GM12872 (cell line): ENCODE data around the gene SIK3.

Experiments
- CTCF ChIP-seq: IDR thresholded peaks from 3 replicates; pipeline ENCODE4 v1.5.1; 2011; ENCODE audit warnings: low read depth, mild to moderate bottlenecking, low read length, moderate library complexity; ENCODE audit not compliant: insufficient read depth

Gene SIK3

GRCh38 chr11:116825434-116825833 is 272.8 kb downstream of the SIK3 start:
- no peak for TF ChIP-seq CTCF

GRCh38 chr11:116823031-116823843 is 275.0 kb downstream of the SIK3 start, which contains the start of gene APOA4:
Gene APOA4, minus strand, starts transcription at chr11:116823304. Its CDS starts 113 bp downstream, at chr11:116823191.
- TF ChIP-seq CTCF = no peak

- TF ChIP-seq CTCF = no peak
Observed at GRCh38 chr11:116822575-116822974, 275.7 kb downstream of the SIK3 start.

- no peak for TF ChIP-seq CTCF
Observed at GRCh38 chr11:116821050-116821918, 276.9 kb downstream of the SIK3 start.

- TF ChIP-seq CTCF = no peak
Observed at GRCh38 chr11:116819049-116819448, 279.2 kb downstream of the SIK3 start.

GRCh38 chr11:116814502-116814901 is 283.7 kb downstream of the SIK3 start:
- no peak for TF ChIP-seq CTCF

GRCh38 chr11:116813781-116814471 is 284.3 kb downstream of the SIK3 start:
- TF ChIP-seq CTCF = no peak
